Endothelial cell of umbilical vein (primary cell): ENCODE results near the gene RABGGTA. TPM values are rescaled to one million over a fixed set of nuclear protein-coding genes. Genes with fewer than 3 reads are reported as not detected.

Experiments used
- BruUV-seq: library from RNA; stranded (reverse); fragments of 400-500 nt; replicated peaks from 2 replicates; lab custom pipeline; 2021; lab: Mats Ljungman, UMichigan
- CTCF ChIA-PET: fragments of 300-600, 350-600 bp; sonication (Branson Sonifier 250); formaldehyde crosslinking; loops from one replicate; lab custom pipeline; 2021; ENCODE audit warnings: antibody characterized with exemption, inconsistent platforms; lab: Charles Lee
- POLR2A ChIA-PET: fragments of 300-600, 350-600 bp; sonication (Branson Sonifier 250); formaldehyde crosslinking; loops from one replicate; lab custom pipeline; 2021; ENCODE audit warnings: antibody characterized with exemption, inconsistent platforms; lab: Charles Lee
- DNase-seq: peaks from one replicate; pipeline ENCODE4 v3.0.0-alpha.2; 2011; ENCODE audit warnings: low read depth, low spot score
- FAIRE-seq: peaks from 2 replicates; lab custom pipeline; 2011; peaks lifted over from hg19 to GRCh38; lab: Jason Lieb, UNC
- H2AFZ ChIP-seq: 2 replicates; pipeline ENCODE4 v1.6.0; 2012; ENCODE audit warnings: low read depth, low read length, control low read depth, inconsistent platforms
- H3K27ac ChIP-seq: 2 replicates; pipeline ENCODE4 v1.5.1; 2011; ENCODE audit warnings: low read depth, mild to moderate bottlenecking, control low read depth, low read length, moderate library complexity; ENCODE audit not compliant: insufficient read depth
- H3K27me3 ChIP-seq, 2 experiments: 2 replicates each; pipeline versions ENCODE4 v1.6.0 to v1.6.1; 2011; ENCODE audit warnings: low read length in 2 of 2, mixed read lengths in 1 of 2; ENCODE audit not compliant: control insufficient read depth in 2 of 2, insufficient read depth in 2 of 2
- H3K36me3 ChIP-seq, 2 experiments: 2 replicates in 1 of 2; 3 replicates in 1 of 2; pipeline ENCODE4 v1.5.1; 2011; ENCODE audit warnings: low read length in 2 of 2, mild to moderate bottlenecking in 1 of 2, moderate library complexity in 1 of 2; ENCODE audit not compliant: control insufficient read depth in 2 of 2, insufficient read depth in 2 of 2; ENCODE audit errors: extremely low read depth in 1 of 2
- H3K4me1 ChIP-seq: 3 replicates; pipeline ENCODE4 v1.5.1; 2011; ENCODE audit warnings: mild to moderate bottlenecking, low read length; ENCODE audit not compliant: control insufficient read depth, insufficient read depth; ENCODE audit errors: extremely low read depth
- H3K4me2 ChIP-seq: 2 replicates; pipeline ENCODE4 v1.6.1; 2011; ENCODE audit warnings: low read length, control low read depth, mixed read lengths; ENCODE audit not compliant: insufficient read depth
- H3K4me3 ChIP-seq, 3 experiments: fragments of 200-600 bp in 1 of 3; sonication (generic), shearing (Covaris generic) in 1 of 3; replicated peaks in 1 of 3; 2 replicates each; pipeline ENCODE4 v1.5.1; 2011 to 2016; ENCODE audit warnings: control low read depth in 3 of 3, low read length in 3 of 3, mild to moderate bottlenecking in 2 of 3, inconsistent platforms in 1 of 3, low read depth in 1 of 3, moderate library complexity in 1 of 3; ENCODE audit not compliant: insufficient read depth in 1 of 3
- H3K79me2 ChIP-seq: 2 replicates; pipeline ENCODE4 v1.6.0; 2012; ENCODE audit warnings: low read length, inconsistent platforms; ENCODE audit not compliant: control insufficient read depth, insufficient read depth
- H3K9ac ChIP-seq: replicated peaks from 2 replicates; pipeline ENCODE3; 2011; ENCODE audit warnings: low read length, control low read depth; ENCODE audit not compliant: insufficient read depth; ENCODE audit errors: extremely low read depth
- H3K9me1 ChIP-seq: replicated peaks from 3 replicates; pipeline ENCODE4 v1.6.0; 2011; ENCODE audit warnings: mild to moderate bottlenecking, low read length; ENCODE audit not compliant: control insufficient read depth, insufficient read depth; ENCODE audit errors: extremely low read depth
- H3K9me3 ChIP-seq: replicated peaks from 2 replicates; pipeline ENCODE4 v1.5.1; 2012; ENCODE audit warnings: low read length, inconsistent platforms; ENCODE audit not compliant: control insufficient read depth, insufficient read depth
- H4K20me1 ChIP-seq: replicated peaks from 2 replicates; pipeline ENCODE3; 2011; ENCODE audit warnings: mild to moderate bottlenecking, low read length; ENCODE audit not compliant: control insufficient read depth, insufficient read depth; ENCODE audit errors: extremely low read depth
- JUN ChIP-seq: IDR thresholded peaks from 2 replicates; pipeline ENCODE4 v1.6.1; 2011; ENCODE audit warnings: borderline replicate concordance, low read depth; ENCODE audit not compliant: insufficient read length, insufficient read depth
- POLR2A ChIP-seq: IDR thresholded peaks from 2 replicates; pipeline ENCODE4 v1.6.1; 2012; ENCODE audit warnings: low read depth, mild to moderate bottlenecking, control low read depth, low read length
- POLR2AphosphoS5 ChIP-seq: IDR thresholded peaks from 2 replicates; pipeline ENCODE4 v1.6.1; 2012; ENCODE audit warnings: low read depth, mild to moderate bottlenecking, control low read depth, low read length, moderate library complexity; ENCODE audit not compliant: insufficient read depth
- dilution Hi-C: fragments of 300-500 bp; cut with MboI; formaldehyde crosslinking; loops from one replicate; pipeline ENCODE4 v1.15.0; 2019; ENCODE audit warnings: low sequenced_read_pairs; ENCODE audit not compliant: extremely low pct_ligation_motif_present
- intact Hi-C: fragments of 100-400 bp; cut with micrococcal nuclease; formaldehyde crosslinking; loops from one replicate; pipeline ENCODE4 v1.10.0; 2022
- polyA plus RNA-seq, 4 experiments: library from polyadenylated mRNA; depleted of rRNA in 3 of 4; stranded (reverse) in 3 of 4; unstranded in 1 of 4; fragments of >200 nt; gene quantifications; 2 replicates each; pipeline versions ENCODE4 v1.2.1 to v1.2.3, GENCODE V29; 2011 to 2012; ENCODE audit warnings: missing spikeins in 1 of 4
- total RNA-seq: library from RNA; stranded (reverse); gene quantifications from 2 replicates; pipeline ENCODE4 v1.2.3, GENCODE V29; 2021
- TF ChIP-seq, protein P1 (sequence below): IDR thresholded peaks from 2 replicates; pipeline ENCODE4 v1.6.1; 2011; ENCODE audit not compliant: insufficient read depth, insufficient read length

RABGGTA gene
- total and polyA plus RNA-seq, 2 donors (not counting 3 experiments of a cell fraction or from before 2014, with no cell fraction given) = 29.3 to 80.1 TPM

DNA sequence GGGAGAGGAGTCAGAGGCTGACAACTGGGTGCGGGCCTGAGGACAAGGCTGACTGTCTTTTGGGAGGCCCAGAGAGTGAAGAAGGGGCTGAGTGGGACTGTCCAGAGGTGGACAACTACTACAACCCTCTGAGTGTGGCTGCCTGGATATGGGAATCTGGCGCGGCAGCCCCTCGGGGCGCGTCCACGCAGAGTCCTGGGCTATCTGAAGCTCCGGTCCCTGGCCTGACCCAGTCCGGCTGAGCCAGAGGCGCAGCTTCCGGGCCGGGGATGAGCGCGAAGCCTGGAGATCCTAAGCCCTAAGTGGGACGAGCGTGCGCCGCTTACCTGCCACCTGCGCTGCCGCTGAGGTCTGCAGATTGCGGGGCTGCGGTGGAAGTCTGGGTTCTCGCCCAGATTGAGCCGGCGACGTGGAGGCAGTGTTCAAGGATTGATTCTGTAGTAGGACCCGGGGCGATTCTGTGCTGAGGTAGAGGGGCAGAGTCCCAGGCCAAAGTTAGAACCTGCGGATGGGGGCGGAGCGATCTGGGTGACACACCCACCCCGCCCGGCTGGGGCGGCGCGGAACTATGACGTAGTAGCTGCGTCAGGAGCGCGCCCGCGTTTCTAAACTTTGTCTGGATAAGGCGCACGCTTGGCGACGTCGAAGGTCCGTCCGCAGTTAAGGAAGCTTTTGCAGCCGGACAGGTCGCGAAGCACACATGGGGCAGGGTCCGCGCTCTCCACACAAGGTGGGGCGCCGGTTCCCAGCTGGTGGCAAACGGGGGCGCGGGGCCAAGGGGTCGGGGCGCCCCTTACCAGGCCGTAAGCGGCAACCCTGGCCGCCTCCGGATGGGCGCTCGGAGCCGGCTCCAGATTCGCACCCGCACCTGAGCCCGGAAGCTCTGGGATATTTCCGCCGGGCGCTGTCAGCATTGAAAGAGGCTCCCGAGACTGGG is 28.1 kb upstream of the RABGGTA start, which contains the start of the genes DHRS1 and NOP9:
DHRS1 (minus strand) TSS at position 526 of the 937 bp plus-strand sequence. CDS start 674 bp downstream, outside the sequence.
NOP9 (plus strand) TSS at position 596 of the 937 bp plus-strand sequence; CDS start at position 701, 105 bp downstream.
- ChIA-PET CTCF (interaction anchor here (0.9 to 5.5 kb wide), 13 partner anchors 10 to 241 kb away, joined by 3 to 199 read pairs (median 12); partner anchors contain the start of genes CHMP4A, CIDEB, IRF9 and LTB4R), POLR2A (interaction anchor here (0.6 to 1.1 kb wide), 2 partner anchors 39 to 57 kb away, joined by 3 to 7 read pairs; partner anchors contain the start of gene TINF2)
- Histone ChIP-seq H3K4me1 (peaks cover 22% of the 10 kb centered on the region), H3K9ac (peak within 1 kb of the TSS; percentile 84), H3K27ac (peak within 1 kb of the TSS; percentile 74), H3K27me3 (no peaks in the 10 kb centered on the region), H4K20me1 (no peaks in the 10 kb centered on the region), H3K4me3 (peak within 1 kb of the TSS; percentile 79 to 85 (median 82)), H3K79me2 (peaks cover 11% of the 10 kb centered on the region), H3K36me3 (peaks cover 5 to 24% of the 10 kb centered on the region in 2 experiments), H2AFZ (peak within 1 kb of the TSS; percentile 98), H3K9me3 (no peaks in the 10 kb centered on the region), H3K4me2 (peak within 1 kb of the TSS; percentile 90), H3K9me1 (no peaks in the 10 kb centered on the region)
- intact Hi-C loops (loop anchor here (1.0 to 5.0 kb wide), 3 partner anchors 28 to 185 kb away; partner anchors contain the start of genes DCAF11, NRL, PSME2 and RABGGTA), dilution Hi-C loops (no loop called here)
- TF ChIP-seq POLR2AphosphoS5 (peak; percentile 76), JUN (no peak), POLR2A (peak; percentile 76)
- TF ChIP-seq, protein P1, sequence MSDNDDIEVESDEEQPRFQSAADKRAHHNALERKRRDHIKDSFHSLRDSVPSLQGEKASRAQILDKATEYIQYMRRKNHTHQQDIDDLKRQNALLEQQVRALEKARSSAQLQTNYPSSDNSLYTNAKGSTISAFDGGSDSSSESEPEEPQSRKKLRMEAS = peak; percentile 88
- TSS peak; percentile 50 for BruUV-seq
- FAIRE-seq = peak; percentile 99
- DNase-seq = peak; percentile 90
